Kidney epithelial cell (primary cell): Measurements from ENCODE around the gene BRINP3. TPM values are rescaled to one million over a fixed set of nuclear protein-coding genes. Genes with fewer than 3 reads are reported as not detected.

ENCODE experiments used
- DNase-seq: peaks from one replicate; pipeline ENCODE4 v3.0.0-alpha.2; 2010; ENCODE audit warnings: low read depth
- H3K27me3 ChIP-seq: 2 replicates; pipeline ENCODE4 v1.6.0; 2011; ENCODE audit warnings: low read length; ENCODE audit not compliant: control insufficient read depth, insufficient read depth
- H3K36me3 ChIP-seq: 2 replicates; pipeline ENCODE4 v1.5.1; 2011; ENCODE audit warnings: low read length; ENCODE audit not compliant: control insufficient read depth, insufficient read depth
- H3K4me3 ChIP-seq: 2 replicates; pipeline ENCODE4 v1.5.1; 2011; ENCODE audit warnings: low read depth, mild to moderate bottlenecking, control low read depth, low read length
- CTCF ChIP-seq: IDR thresholded peaks from 2 replicates; pipeline ENCODE4 v1.5.1; 2011; ENCODE audit warnings: mild to moderate bottlenecking, moderate library complexity, low read length, control low read depth, inconsistent platforms; ENCODE audit not compliant: insufficient read depth, poor library complexity, severe bottlenecking
- total RNA-seq: library from RNA; depleted of rRNA; stranded (reverse); fragments of >200 nt; gene quantifications from 2 replicates; pipeline ENCODE4 v1.2.3, GENCODE V29; 2015

The BRINP3 gene
- total RNA-seq, 1 donor from 2014 or later = 0.04 TPM

DNA sequence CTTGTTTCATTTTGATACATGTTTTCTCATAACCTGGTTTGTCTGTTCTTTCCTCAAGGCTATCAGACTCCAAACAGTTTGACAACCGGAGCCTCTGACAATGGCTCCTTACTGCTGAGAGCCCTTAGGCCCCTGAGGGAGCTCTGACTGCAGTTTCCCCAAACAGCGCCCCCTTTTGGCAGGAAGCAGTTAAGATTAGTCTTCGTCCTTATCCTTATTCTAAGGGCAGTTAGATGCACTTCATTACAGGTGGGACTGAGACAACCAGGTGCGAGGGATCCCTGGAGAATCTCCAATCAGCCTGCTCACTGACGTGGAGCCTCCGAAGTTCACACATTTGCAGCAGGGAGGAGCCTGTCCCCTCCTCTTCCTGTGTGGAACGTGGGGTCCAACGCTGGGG, 393.1 kb downstream of the BRINP3 start:
- DNase-seq = no peak
- Histone ChIP-seq H3K27me3 (no peaks in the 10 kb centered on the region), H3K4me3 (no peak overlapping the region), H3K36me3 (no peaks in the 10 kb centered on the region)
- TF ChIP-seq CTCF = peak; percentile 12

DNA sequence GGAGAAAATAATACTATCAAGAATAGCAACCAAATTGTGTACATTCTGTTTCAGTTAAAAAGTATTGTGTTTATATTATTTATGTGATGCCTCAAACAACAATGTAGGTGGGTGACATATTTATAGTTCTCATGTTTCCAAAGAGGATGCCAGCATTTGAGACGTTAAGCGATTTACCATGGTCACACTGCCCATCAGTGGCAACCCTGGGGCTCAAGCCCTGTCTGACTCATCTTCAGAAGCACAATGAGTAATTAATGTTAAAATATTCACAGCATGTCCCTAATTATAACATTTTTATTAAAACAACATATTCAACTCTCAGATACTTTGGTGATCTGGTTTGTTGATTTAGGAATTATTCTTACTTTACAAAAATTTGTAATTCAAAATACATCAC, 409.4 kb downstream of the BRINP3 start:
- no peak for TF ChIP-seq CTCF
- H3K4me3 ChIP-seq = no peak overlapping the region

DNA sequence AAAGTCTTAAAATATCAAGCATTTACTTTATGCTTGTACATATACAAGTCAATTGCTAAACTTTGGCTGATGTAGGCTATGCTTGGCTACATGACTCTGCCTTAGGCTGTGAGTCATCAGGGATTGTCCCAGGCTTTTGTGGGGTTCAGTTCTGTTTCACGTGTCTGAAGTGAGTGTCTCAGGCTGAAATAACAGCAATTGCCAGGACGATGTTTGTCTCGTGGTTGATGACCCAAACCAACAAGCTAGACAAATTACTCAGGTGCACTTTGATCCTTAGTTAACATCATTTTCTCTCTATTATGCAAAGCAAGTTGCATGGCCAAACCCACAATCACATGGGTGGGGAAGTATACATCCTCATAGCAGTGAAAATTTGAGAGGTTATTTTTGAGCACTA, 410.1 kb downstream of the BRINP3 start:
- TF ChIP-seq CTCF = no peak
- peak; percentile 42 for DNase-seq
- H3K4me3 ChIP-seq = no peak overlapping the region
- H3K27me3 ChIP-seq = no peaks in the 10 kb centered on the region
- H3K36me3 ChIP-seq = no peaks in the 10 kb centered on the region

More for the DNA sequence above, 409.4 kb downstream of the BRINP3 start:
- DNase-seq = no peak
- H3K36me3 ChIP-seq = no peaks in the 10 kb centered on the region
- no peaks in the 10 kb centered on the region for H3K27me3 ChIP-seq

DNA sequence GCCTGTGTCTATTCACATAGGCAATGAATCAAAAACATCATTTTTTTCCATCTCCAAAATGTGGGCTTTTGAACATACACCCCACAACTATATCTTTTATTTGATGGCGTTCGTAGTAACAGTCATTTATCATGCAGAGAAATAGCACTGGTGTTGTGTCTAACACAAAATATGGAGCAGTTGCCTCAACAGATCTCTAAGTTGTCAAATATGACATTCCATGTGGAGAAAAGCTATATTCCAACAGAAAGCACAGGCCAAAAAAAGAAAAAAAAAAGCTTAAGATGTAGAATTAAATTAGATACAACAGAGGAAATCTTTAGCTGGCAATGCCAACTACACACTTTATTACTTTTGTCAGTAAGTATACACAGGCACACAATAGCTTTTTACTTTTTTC, 411.7 kb downstream of the BRINP3 start:
- Histone ChIP-seq H3K27me3 (no peaks in the 10 kb centered on the region), H3K4me3 (no peak overlapping the region), H3K36me3 (no peaks in the 10 kb centered on the region)
- no peak for DNase-seq
- no peak for TF ChIP-seq CTCF

- no peak for DNase-seq
- no peaks in the 10 kb centered on the region for H3K27me3 ChIP-seq
- no peak overlapping the region for H3K4me3 ChIP-seq
- no peak for TF ChIP-seq CTCF
- H3K36me3 ChIP-seq = no peaks in the 10 kb centered on the region
These were observed 428.4 kb downstream of the BRINP3 start for GRCh38 chr1:190049314-190049713.
